ENCODE results near the gene DNAJA3. TPM values are rescaled to one million over a fixed set of nuclear protein-coding genes. Genes with fewer than 3 reads are reported as not detected.

The DNAJA3 gene
- total RNA-seq, 1 donor from 2014 or later: 31.1 TPM

DNA sequence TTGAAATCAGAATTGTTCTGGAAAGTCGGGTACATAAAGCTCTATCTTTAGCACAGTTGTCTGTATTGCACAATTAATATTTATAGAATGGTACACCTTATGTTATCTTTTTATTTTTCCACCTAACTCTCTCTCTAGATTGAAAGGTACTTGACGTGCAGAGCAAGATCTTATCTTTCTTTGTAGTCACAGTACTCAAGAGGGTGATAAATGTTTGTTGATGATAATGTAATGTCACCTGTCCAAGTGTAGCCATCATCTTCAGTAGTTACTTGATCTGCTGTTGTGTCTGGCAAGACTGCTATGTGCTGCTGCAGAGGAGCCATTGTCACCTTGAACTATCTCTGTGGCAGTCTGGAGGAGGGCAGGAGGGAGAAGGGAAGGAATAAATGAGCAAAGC lies 55.9 kb downstream of the DNAJA3 start:
- DNase-seq (ENCODE audit: extremely low spot score, unreplicated experiment): no peak
- no peaks in the 10 kb centered on the region for H3K9me3 Mint-ChIP-seq (ENCODE audit: unreplicated experiment)
- TF ChIP-seq, protein P1, sequence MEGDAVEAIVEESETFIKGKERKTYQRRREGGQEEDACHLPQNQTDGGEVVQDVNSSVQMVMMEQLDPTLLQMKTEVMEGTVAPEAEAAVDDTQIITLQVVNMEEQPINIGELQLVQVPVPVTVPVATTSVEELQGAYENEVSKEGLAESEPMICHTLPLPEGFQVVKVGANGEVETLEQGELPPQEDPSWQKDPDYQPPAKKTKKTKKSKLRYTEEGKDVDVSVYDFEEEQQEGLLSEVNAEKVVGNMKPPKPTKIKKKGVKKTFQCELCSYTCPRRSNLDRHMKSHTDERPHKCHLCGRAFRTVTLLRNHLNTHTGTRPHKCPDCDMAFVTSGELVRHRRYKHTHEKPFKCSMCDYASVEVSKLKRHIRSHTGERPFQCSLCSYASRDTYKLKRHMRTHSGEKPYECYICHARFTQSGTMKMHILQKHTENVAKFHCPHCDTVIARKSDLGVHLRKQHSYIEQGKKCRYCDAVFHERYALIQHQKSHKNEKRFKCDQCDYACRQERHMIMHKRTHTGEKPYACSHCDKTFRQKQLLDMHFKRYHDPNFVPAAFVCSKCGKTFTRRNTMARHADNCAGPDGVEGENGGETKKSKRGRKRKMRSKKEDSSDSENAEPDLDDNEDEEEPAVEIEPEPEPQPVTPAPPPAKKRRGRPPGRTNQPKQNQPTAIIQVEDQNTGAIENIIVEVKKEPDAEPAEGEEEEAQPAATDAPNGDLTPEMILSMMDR (IDR thresholded peaks at IDR 0.05): no peak
- peaks cover 7% of the 10 kb centered on the region for H3K36me3 Mint-ChIP-seq (ENCODE audit: unreplicated experiment)
- H3K4me3 Mint-ChIP-seq (ENCODE audit: unreplicated experiment): no peak overlapping the region
- H3K27ac Mint-ChIP-seq (ENCODE audit: unreplicated experiment): peak overlapping the region; percentile 42
- peaks cover 29% of the 10 kb centered on the region for H3K4me1 Mint-ChIP-seq (ENCODE audit: unreplicated experiment)
- H3K27me3 Mint-ChIP-seq (ENCODE audit: unreplicated experiment): no peaks in the 10 kb centered on the region

DNA sequence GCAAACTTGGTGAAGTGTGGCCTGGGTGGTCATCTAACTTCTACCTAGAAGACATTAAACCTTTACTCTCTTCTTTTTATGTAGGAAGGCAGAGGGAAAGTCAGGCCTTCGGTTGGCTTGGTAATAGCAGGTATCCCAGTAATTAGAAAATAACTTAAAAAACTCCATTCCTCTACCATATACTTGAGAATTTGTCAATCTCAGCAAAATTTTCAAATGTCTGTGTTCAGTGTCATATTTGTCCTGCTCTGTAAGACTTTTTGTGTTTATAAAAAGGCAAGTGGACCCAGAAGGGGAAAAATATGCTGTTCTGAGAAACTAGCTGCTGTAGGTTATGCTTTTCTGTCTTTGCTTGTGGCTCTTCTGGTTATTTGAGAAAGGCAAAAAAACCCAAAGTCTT lies 56.3 kb downstream of the DNAJA3 start:
- H3K36me3 Mint-ChIP-seq (ENCODE audit: unreplicated experiment): peaks cover 7% of the 10 kb centered on the region
- no peak overlapping the region for H3K4me3 Mint-ChIP-seq (ENCODE audit: unreplicated experiment)
- no peak for DNase-seq (ENCODE audit: extremely low spot score, unreplicated experiment)
- peaks cover 28% of the 10 kb centered on the region for H3K4me1 Mint-ChIP-seq (ENCODE audit: unreplicated experiment)
- H3K27ac Mint-ChIP-seq (ENCODE audit: unreplicated experiment): peak overlapping the region; percentile 27
- no peaks in the 10 kb centered on the region for H3K9me3 Mint-ChIP-seq (ENCODE audit: unreplicated experiment)
- TF ChIP-seq, protein P1 (IDR thresholded peaks at IDR 0.05): no peak
- H3K27me3 Mint-ChIP-seq (ENCODE audit: unreplicated experiment): no peaks in the 10 kb centered on the region

DNA sequence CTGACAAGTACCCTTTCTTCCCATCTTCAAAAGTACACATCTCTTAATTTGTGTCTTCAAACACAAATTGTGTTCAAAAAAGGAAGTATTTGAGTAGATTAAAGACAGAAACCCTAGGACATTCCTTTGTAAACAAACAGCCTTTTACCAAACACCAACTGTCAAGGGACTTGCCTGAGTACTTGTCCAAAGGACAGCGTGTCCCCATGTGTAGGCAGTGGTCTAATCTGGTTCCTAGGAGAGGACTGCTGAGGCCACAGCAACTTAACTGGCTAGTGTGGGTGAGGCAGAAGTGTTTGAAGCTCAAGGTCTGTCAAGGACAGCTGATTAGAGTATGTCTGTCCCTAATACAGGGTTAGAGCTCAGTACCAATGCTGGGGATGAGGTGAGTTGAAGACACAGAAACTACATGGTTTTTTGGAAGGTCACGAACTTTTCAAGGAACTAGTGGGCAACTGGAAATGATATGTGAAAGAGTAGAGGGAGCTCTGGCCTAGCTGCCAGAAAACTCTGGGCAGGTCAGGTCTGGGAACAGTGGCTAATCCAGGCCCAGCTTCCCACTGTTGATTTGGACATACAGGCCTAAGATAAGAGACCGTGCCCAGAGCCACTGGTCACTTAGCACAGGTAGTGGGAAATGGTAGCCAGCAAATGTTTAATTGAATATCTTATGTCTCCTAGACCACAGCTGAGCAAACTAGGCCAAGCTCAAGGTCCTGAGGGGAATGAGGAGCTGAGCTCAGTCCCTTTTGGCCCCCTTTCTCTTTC lies 60.6 kb downstream of the DNAJA3 start:
- no peak for DNase-seq (ENCODE audit: extremely low spot score, unreplicated experiment)
- TF ChIP-seq, protein P1 (IDR thresholded peaks at IDR 0.05): no peak
- Mint-ChIP-seq H3K27ac (ENCODE audit: unreplicated experiment) (no peak overlapping the region), H3K9me3 (ENCODE audit: unreplicated experiment) (no peaks in the 10 kb centered on the region), H3K27me3 (ENCODE audit: unreplicated experiment) (no peaks in the 10 kb centered on the region), H3K4me3 (ENCODE audit: unreplicated experiment) (no peak overlapping the region), H3K36me3 (ENCODE audit: unreplicated experiment) (peaks cover 5% of the 10 kb centered on the region), H3K4me1 (ENCODE audit: unreplicated experiment) (peaks cover 26% of the 10 kb centered on the region)

DNA sequence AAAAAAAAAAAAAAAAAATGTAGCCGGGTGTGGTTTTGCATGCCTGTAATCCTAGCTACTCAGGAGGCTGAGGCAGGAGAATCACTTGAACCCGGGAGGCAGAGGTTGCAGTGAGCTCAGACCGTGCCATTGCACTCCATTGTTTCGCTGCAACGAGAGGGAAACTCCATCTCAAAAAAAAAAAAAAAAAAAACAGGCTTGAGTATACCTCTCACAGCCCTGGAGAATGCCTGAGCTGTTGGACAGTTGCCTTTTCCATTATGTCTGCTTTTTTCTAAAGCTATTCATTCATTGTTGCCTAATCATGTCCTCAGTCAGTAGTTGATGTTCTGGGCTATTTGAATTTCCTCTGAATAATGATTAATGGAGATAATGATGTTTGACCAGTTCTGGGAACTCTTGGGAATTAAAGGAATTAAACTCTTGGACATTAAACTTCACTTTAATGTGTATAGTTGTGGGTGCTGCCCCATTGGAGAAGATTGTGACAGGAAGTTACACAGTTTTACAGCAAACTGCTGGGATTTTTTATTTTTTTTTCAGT lies 62.4 kb downstream of the DNAJA3 start:
- Mint-ChIP-seq H3K27me3 (ENCODE audit: unreplicated experiment) (no peaks in the 10 kb centered on the region), H3K27ac (ENCODE audit: unreplicated experiment) (peak overlapping the region; percentile 59), H3K4me3 (ENCODE audit: unreplicated experiment) (no peak overlapping the region), H3K9me3 (ENCODE audit: unreplicated experiment) (no peaks in the 10 kb centered on the region), H3K4me1 (ENCODE audit: unreplicated experiment) (peaks cover 12% of the 10 kb centered on the region), H3K36me3 (ENCODE audit: unreplicated experiment) (peaks cover 4% of the 10 kb centered on the region)
- TF ChIP-seq, protein P1 (IDR thresholded peaks at IDR 0.05): no peak
- DNase-seq (ENCODE audit: extremely low spot score, unreplicated experiment): no peak

DNA sequence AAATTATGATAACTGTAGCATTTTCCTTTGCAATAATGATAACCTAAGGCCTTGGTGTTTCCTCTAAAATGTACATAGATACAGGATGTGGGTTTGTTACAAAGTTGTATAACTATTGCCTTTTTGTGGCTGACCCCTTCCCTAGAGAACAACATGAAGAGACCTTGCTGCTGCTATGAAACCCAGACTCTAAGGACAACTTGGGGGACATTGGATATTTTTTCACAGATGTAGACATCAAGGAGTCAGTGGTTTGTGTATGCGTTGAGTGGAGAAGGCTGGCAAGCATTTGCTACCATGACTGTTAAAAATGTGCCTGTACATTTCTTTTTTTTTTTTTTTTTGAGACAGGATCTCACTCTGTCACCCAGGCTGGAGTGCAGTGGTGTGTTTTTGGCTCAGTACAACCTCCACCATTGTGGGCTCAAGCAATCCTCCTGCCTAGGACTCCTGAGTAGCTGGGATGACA lies 62.9 kb downstream of the DNAJA3 start:
- no peaks in the 10 kb centered on the region for H3K9me3 Mint-ChIP-seq (ENCODE audit: unreplicated experiment)
- TF ChIP-seq, protein P1 (IDR thresholded peaks at IDR 0.05): no peak
- H3K4me1 Mint-ChIP-seq (ENCODE audit: unreplicated experiment): peaks cover 10% of the 10 kb centered on the region
- H3K36me3 Mint-ChIP-seq (ENCODE audit: unreplicated experiment): peaks cover 4% of the 10 kb centered on the region
- H3K27me3 Mint-ChIP-seq (ENCODE audit: unreplicated experiment): no peaks in the 10 kb centered on the region
- no peak overlapping the region for H3K4me3 Mint-ChIP-seq (ENCODE audit: unreplicated experiment)
- peak overlapping the region; percentile 59 for H3K27ac Mint-ChIP-seq (ENCODE audit: unreplicated experiment)
- no peak for DNase-seq (ENCODE audit: extremely low spot score, unreplicated experiment)
